Measurements from ENCODE around the gene NRIP3.

DNA sequence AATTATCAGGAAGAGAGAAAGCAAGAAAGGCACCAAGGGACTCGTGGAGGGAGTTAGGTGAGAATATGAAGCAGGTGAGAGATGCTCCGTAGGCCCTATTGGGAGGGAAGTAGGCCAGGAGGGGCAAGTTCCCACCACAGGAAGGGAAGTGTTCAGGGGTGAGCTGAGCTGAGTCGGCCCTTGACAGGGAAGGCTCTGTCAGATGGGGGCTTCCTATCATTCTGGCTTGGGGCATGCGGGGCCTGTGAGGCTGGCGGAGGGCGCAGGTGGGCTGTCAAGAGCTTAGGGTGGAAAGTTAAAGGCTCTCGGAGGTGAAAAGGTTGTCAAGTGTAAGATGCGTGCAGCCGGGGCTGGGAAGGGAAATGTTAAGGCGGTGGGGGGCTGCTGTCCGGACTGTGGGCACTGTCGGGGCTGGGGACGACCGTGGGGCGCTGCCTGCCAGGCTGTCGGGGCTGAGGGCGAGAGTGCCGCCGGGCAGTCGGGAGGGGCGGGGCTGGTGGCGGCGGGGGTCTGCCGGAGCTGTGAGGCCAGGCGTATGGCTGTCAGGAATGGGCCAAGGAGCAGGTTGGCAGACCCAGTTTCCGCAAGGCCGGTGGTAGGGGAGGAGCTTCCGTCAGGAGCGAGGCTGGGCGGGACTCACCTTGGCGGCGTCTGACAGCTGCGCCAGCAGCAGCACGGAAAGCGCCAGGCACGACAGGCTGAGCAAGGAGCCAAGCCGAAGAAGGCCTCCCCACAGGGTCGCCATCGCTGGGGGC lies 40.1 kb downstream of the NRIP3 start:
- TF ChIP-seq SMARCC2 (IDR thresholded peaks at IDR 0.05; ENCODE audit: low read depth) = no peak
- no peak for TF ChIP-seq POLR2AphosphoS2 (IDR thresholded peaks at IDR 0.05; ENCODE audit: low read length)
- no peak for TF ChIP-seq JUND (IDR thresholded peaks at IDR 0.05; ENCODE audit: borderline replicate concordance, low read depth, low read length)
- no peak for TF ChIP-seq JUND (tag; IDR thresholded peaks at IDR 0.05; ENCODE audit: borderline replicate concordance, low read depth, low read length)
- no peak for TF ChIP-seq TCF3 (CRISPR knock-in tag; IDR thresholded peaks at IDR 0.05)
- no peak for TF ChIP-seq NR2C2 (CRISPR knock-in tag; IDR thresholded peaks at IDR 0.05)
- TF ChIP-seq NR2C2 (tag; IDR thresholded peaks at IDR 0.05) = no peak
- no peak for TF ChIP-seq ZNF24 (IDR thresholded peaks at IDR 0.05)
- TF ChIP-seq, protein P1, sequence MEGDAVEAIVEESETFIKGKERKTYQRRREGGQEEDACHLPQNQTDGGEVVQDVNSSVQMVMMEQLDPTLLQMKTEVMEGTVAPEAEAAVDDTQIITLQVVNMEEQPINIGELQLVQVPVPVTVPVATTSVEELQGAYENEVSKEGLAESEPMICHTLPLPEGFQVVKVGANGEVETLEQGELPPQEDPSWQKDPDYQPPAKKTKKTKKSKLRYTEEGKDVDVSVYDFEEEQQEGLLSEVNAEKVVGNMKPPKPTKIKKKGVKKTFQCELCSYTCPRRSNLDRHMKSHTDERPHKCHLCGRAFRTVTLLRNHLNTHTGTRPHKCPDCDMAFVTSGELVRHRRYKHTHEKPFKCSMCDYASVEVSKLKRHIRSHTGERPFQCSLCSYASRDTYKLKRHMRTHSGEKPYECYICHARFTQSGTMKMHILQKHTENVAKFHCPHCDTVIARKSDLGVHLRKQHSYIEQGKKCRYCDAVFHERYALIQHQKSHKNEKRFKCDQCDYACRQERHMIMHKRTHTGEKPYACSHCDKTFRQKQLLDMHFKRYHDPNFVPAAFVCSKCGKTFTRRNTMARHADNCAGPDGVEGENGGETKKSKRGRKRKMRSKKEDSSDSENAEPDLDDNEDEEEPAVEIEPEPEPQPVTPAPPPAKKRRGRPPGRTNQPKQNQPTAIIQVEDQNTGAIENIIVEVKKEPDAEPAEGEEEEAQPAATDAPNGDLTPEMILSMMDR (IDR thresholded peaks at IDR 0.05 in 2 of 3, conservative IDR thresholded peaks at IDR 0.05 in 1 of 3; ENCODE audit: insufficient read depth in 2 of 3, low read depth in 1 of 3, low read length in 3 of 3) = no peak
- TF ChIP-seq ZNF445 (CRISPR knock-in tag; IDR thresholded peaks at IDR 0.05; ENCODE audit: low read depth) = no peak
- TF ChIP-seq EWSR1 (IDR thresholded peaks at IDR 0.05; ENCODE audit: borderline replicate concordance, low read depth, partially characterized antibody) = no peak
- TF ChIP-seq PPARD (CRISPR knock-in tag; IDR thresholded peaks at IDR 0.05) = no peak
- no peak for TF ChIP-seq IRF2 (CRISPR knock-in tag; IDR thresholded peaks at IDR 0.05)
- no peak for TF ChIP-seq POLR2A (conservative IDR thresholded peaks at IDR 0.05)
- TF ChIP-seq, protein P2, sequence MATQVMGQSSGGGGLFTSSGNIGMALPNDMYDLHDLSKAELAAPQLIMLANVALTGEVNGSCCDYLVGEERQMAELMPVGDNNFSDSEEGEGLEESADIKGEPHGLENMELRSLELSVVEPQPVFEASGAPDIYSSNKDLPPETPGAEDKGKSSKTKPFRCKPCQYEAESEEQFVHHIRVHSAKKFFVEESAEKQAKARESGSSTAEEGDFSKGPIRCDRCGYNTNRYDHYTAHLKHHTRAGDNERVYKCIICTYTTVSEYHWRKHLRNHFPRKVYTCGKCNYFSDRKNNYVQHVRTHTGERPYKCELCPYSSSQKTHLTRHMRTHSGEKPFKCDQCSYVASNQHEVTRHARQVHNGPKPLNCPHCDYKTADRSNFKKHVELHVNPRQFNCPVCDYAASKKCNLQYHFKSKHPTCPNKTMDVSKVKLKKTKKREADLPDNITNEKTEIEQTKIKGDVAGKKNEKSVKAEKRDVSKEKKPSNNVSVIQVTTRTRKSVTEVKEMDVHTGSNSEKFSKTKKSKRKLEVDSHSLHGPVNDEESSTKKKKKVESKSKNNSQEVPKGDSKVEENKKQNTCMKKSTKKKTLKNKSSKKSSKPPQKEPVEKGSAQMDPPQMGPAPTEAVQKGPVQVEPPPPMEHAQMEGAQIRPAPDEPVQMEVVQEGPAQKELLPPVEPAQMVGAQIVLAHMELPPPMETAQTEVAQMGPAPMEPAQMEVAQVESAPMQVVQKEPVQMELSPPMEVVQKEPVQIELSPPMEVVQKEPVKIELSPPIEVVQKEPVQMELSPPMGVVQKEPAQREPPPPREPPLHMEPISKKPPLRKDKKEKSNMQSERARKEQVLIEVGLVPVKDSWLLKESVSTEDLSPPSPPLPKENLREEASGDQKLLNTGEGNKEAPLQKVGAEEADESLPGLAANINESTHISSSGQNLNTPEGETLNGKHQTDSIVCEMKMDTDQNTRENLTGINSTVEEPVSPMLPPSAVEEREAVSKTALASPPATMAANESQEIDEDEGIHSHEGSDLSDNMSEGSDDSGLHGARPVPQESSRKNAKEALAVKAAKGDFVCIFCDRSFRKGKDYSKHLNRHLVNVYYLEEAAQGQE (IDR thresholded peaks at IDR 0.05; ENCODE audit: borderline replicate concordance) = no peak
- TF ChIP-seq, protein P2 (CRISPR knock-in tag; IDR thresholded peaks at IDR 0.05; ENCODE audit: low read depth) = no peak

All from K562 (cell line).